GM06990 (cell line): ENCODE data around the gene DHDH.

Source experiments
- DNase-seq: peaks from one replicate; pipeline ENCODE4 v3.0.0-alpha.2; 2011; ENCODE audit not compliant: insufficient read length; ENCODE audit errors: extremely low read depth
- H3K27me3 ChIP-seq: replicated peaks from 2 replicates; pipeline ENCODE4 v1.6.0; 2011; ENCODE audit warnings: low read length; ENCODE audit not compliant: control insufficient read depth, insufficient read depth
- H3K36me3 ChIP-seq: 2 replicates; pipeline ENCODE4 v1.5.1; 2011; ENCODE audit warnings: low read length; ENCODE audit not compliant: control insufficient read depth, insufficient read depth
- H3K4me3 ChIP-seq: replicated peaks from 2 replicates; pipeline ENCODE4 v1.5.1; 2011; ENCODE audit warnings: low read depth, mild to moderate bottlenecking, control low read depth, low read length
- CTCF ChIP-seq: IDR thresholded peaks from 2 replicates; pipeline ENCODE4 v1.5.1; 2011; ENCODE audit warnings: low read length, control low read depth, mild to moderate bottlenecking, inconsistent platforms; ENCODE audit not compliant: insufficient read depth, poor library complexity, severe bottlenecking

DHDH gene

GRCh38 chr19:48970139-48970766 lies 36.8 kb downstream of the DHDH start:
- no peak for DNase-seq
- no peaks in the 10 kb centered on the region for H3K27me3 ChIP-seq
- no peak overlapping the region for H3K4me3 ChIP-seq
- no peak for TF ChIP-seq CTCF
- peaks cover 18% of the 10 kb centered on the region for H3K36me3 ChIP-seq

- DNase-seq = peak; percentile 75
These were observed 37.5 kb downstream of the DHDH start for GRCh38 chr19:48970923-48971395.

GRCh38 chr19:48975947-48976847 lies 42.7 kb downstream of the DHDH start:
- no peak for DNase-seq
- Histone ChIP-seq H3K4me3 (no peak overlapping the region), H3K27me3 (no peaks in the 10 kb centered on the region), H3K36me3 (peaks cover 3% of the 10 kb centered on the region)
- no peak for TF ChIP-seq CTCF

More at GRCh38 chr19:48970923-48971395, 37.5 kb downstream of the DHDH start:
- Histone ChIP-seq H3K27me3 (no peaks in the 10 kb centered on the region), H3K36me3 (peaks cover 18% of the 10 kb centered on the region), H3K4me3 (no peak overlapping the region)
- TF ChIP-seq CTCF = peak; percentile 96

GRCh38 chr19:48977061-48977460 lies 43.6 kb downstream of the DHDH start:
- TF ChIP-seq CTCF = no peak
- peaks cover 7% of the 10 kb centered on the region for H3K36me3 ChIP-seq

GRCh38 chr19:48982280-48982679 lies 48.8 kb downstream of the DHDH start:
- no peak for TF ChIP-seq CTCF
- H3K4me3 ChIP-seq = no peak overlapping the region
- H3K36me3 ChIP-seq = peaks cover 25% of the 10 kb centered on the region
- no peaks in the 10 kb centered on the region for H3K27me3 ChIP-seq
- no peak for DNase-seq

More at GRCh38 chr19:48977061-48977460, 43.6 kb downstream of the DHDH start:
- no peak for DNase-seq
- H3K27me3 ChIP-seq = no peaks in the 10 kb centered on the region
- H3K4me3 ChIP-seq = no peak overlapping the region
